Measurements from ENCODE around the gene PREPL.

PREPL gene

DNA sequence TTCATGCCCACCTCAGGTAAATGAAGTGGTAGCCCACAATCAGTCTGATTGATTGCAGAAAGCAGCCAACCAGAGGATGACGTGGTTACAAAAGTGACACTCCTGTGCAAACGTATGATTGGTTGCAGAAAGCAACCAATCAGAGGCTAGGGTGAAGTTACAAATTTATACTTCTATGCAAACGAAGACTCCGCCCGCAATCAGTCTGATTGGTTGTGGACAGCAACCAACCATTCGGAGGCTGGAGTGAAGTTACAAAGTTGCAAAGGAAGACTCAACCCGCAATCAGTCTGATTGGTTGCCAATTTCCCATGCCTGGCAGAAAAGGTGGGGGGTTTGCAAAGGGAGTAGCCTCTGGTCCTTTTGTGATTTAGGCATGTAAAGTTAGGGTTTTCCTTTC is 90.0 kb downstream of the PREPL start:
- Histone ChIP-seq H3K9ac (ENCODE audit: low read length) (no peak overlapping the region), H3K9me3 (ENCODE audit: insufficient read depth, low read length) (no peaks in the 10 kb centered on the region), H3K4me3 (ENCODE audit: insufficient read depth, low read length, poor library complexity, severe bottlenecking) (no peak overlapping the region), H3F3A (ENCODE audit: insufficient read depth) (no peaks in the 10 kb centered on the region), H3K9me2 (replicated peaks; ENCODE audit: insufficient read depth, low read length) (no peaks in the 10 kb centered on the region), H3K27ac (ENCODE audit: low read depth, low read length) (no peak overlapping the region), H2AFZ (ENCODE audit: low read depth, low read length, severe bottlenecking) (no peak overlapping the region), H3K27me3 (ENCODE audit: low read length) (no peaks in the 10 kb centered on the region), H3K36me3 (ENCODE audit: low read length) (no peaks in the 10 kb centered on the region), H3K4me2 (ENCODE audit: low read depth, low read length, poor library complexity, severe bottlenecking) (no peak overlapping the region), H3K79me2 (ENCODE audit: insufficient read depth, low read length) (no peaks in the 10 kb centered on the region), H4K20me1 (ENCODE audit: low read depth, low read length) (no peaks in the 10 kb centered on the region)
- TF ChIP-seq, protein P1, sequence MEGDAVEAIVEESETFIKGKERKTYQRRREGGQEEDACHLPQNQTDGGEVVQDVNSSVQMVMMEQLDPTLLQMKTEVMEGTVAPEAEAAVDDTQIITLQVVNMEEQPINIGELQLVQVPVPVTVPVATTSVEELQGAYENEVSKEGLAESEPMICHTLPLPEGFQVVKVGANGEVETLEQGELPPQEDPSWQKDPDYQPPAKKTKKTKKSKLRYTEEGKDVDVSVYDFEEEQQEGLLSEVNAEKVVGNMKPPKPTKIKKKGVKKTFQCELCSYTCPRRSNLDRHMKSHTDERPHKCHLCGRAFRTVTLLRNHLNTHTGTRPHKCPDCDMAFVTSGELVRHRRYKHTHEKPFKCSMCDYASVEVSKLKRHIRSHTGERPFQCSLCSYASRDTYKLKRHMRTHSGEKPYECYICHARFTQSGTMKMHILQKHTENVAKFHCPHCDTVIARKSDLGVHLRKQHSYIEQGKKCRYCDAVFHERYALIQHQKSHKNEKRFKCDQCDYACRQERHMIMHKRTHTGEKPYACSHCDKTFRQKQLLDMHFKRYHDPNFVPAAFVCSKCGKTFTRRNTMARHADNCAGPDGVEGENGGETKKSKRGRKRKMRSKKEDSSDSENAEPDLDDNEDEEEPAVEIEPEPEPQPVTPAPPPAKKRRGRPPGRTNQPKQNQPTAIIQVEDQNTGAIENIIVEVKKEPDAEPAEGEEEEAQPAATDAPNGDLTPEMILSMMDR (IDR thresholded peaks at IDR 0.05; ENCODE audit: insufficient read depth, low read length, poor library complexity, severe bottlenecking) = no peak
- TF ChIP-seq EZH2phosphoT487 (conservative IDR thresholded peaks at IDR 0.05; ENCODE audit: low read length) = no peak

DNA sequence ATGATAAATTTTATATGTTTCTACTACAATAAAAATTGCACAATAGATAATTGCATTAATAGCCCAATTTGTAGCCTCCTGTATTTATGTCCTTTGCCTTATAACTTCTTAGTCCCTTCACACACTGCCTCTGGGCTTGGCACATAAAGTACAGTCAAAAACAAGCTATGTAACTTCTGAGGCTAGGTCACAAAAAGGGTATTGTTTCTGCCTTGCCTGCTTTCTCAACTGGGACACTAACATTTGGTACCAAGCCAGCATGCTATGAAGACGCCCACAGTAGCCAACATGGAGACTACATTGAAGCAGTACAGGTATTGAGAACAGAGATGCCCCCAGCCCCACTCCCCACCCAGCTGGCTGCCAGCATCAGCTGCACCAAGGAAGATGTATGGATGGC is 91.5 kb downstream of the PREPL start:
- no peak for TF ChIP-seq EZH2phosphoT487 (conservative IDR thresholded peaks at IDR 0.05; ENCODE audit: low read length)
- TF ChIP-seq, protein P1 (IDR thresholded peaks at IDR 0.05; ENCODE audit: insufficient read depth, low read length, poor library complexity, severe bottlenecking) = no peak
- H3K9ac ChIP-seq (ENCODE audit: low read length) = no peak overlapping the region
- no peaks in the 10 kb centered on the region for H4K20me1 ChIP-seq (ENCODE audit: low read depth, low read length)
- H3K9me2 ChIP-seq (replicated peaks; ENCODE audit: insufficient read depth, low read length) = no peaks in the 10 kb centered on the region
- no peaks in the 10 kb centered on the region for H3K9me3 ChIP-seq (ENCODE audit: insufficient read depth, low read length)
- no peaks in the 10 kb centered on the region for H3K79me2 ChIP-seq (ENCODE audit: insufficient read depth, low read length)
- no peaks in the 10 kb centered on the region for H3K27me3 ChIP-seq (ENCODE audit: low read length)
- H3K4me2 ChIP-seq (ENCODE audit: low read depth, low read length, poor library complexity, severe bottlenecking) = no peak overlapping the region
- H3K4me3 ChIP-seq (ENCODE audit: insufficient read depth, low read length, poor library complexity, severe bottlenecking) = no peak overlapping the region
- no peak overlapping the region for H2AFZ ChIP-seq (ENCODE audit: low read depth, low read length, severe bottlenecking)
- no peaks in the 10 kb centered on the region for H3K36me3 ChIP-seq (ENCODE audit: low read length)
- no peak overlapping the region for H3K27ac ChIP-seq (ENCODE audit: low read depth, low read length)
- H3F3A ChIP-seq (ENCODE audit: insufficient read depth) = no peaks in the 10 kb centered on the region

DNA sequence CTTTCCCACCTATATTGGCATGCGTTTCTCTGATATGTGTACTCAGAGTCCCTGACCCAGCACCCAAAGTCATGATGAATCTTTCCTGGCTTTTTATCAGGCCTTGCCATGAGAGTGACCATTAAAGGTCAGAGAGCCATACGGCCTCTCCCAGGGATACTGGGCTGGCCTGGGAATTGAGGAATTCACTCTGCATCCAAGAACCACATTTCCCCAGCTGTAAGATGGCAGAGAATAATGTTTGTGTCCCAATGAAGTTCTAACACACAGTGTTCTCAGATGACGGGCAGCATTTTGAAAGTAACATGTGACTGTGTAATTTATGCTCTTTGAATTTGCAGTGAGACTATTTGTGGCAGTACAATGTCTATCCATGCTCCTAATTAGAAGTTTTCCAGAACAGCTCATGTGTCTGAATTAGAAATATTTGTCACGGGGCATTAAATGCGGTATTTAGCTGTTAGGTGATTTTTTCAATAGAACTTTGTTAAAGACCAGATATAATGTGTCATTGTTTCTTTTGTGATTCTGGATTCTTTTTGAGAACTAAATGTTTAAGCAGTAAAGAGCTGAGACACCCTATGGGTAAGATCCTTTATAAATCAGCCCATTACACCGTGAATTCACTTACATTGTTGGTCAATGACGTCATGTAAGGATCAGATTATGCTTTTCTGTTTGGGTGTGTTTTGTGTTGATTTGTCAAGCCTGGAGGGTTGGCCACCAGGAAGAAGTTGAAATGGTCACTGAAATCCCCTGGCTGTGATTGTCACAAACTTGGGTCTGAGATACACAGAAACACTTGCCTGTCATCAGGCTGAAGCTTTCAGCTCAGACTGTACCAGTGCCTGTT is 93.3 kb downstream of the PREPL start:
- no peak overlapping the region for H2AFZ ChIP-seq (ENCODE audit: low read depth, low read length, severe bottlenecking)

More for the DNA sequence above, 93.3 kb downstream of the PREPL start:
- Histone ChIP-seq H3K4me2 (ENCODE audit: low read depth, low read length, poor library complexity, severe bottlenecking) (no peak overlapping the region), H3K9me3 (ENCODE audit: insufficient read depth, low read length) (no peaks in the 10 kb centered on the region), H3K36me3 (ENCODE audit: low read length) (no peaks in the 10 kb centered on the region), H3K79me2 (ENCODE audit: insufficient read depth, low read length) (no peaks in the 10 kb centered on the region), H3K27ac (ENCODE audit: low read depth, low read length) (no peak overlapping the region), H3K27me3 (ENCODE audit: low read length) (no peaks in the 10 kb centered on the region), H3F3A (ENCODE audit: insufficient read depth) (no peaks in the 10 kb centered on the region), H3K9me2 (replicated peaks; ENCODE audit: insufficient read depth, low read length) (no peaks in the 10 kb centered on the region), H3K4me3 (ENCODE audit: insufficient read depth, low read length, poor library complexity, severe bottlenecking) (no peak overlapping the region), H4K20me1 (ENCODE audit: low read depth, low read length) (no peaks in the 10 kb centered on the region), H3K9ac (ENCODE audit: low read length) (no peak overlapping the region)
- TF ChIP-seq EZH2phosphoT487 (conservative IDR thresholded peaks at IDR 0.05; ENCODE audit: low read length) = no peak
- TF ChIP-seq, protein P1 (IDR thresholded peaks at IDR 0.05; ENCODE audit: insufficient read depth, low read length, poor library complexity, severe bottlenecking) = no peak

All from SU-DHL-6 (cell line).